Measurements from ENCODE around the gene NOL9. TPM values are rescaled to one million over a fixed set of nuclear protein-coding genes. Genes with fewer than 3 reads are reported as not detected.

NOL9 gene
- total RNA-seq, 1 donor from 2014 or later: 26.8 TPM

DNA sequence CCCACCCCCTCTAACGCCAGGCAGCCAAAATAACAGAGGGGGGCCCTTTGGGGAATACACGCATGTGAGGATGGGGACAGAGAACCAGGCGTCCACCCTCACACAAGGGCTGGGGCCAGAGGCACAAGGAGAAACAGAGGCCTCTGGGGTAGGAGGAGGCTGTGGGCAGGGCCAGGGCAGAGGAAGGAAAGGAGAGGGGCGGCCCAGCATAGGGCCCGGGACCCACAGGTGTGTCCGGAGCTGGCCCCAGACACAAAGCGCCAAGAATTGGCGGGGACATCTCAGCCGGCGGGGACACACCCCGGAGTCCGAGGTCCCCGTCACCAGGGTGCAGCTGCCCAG lies 69.5 kb downstream of the NOL9 start:
- H3K27ac Mint-ChIP-seq (ENCODE audit: unreplicated experiment): no peak overlapping the region

DNA sequence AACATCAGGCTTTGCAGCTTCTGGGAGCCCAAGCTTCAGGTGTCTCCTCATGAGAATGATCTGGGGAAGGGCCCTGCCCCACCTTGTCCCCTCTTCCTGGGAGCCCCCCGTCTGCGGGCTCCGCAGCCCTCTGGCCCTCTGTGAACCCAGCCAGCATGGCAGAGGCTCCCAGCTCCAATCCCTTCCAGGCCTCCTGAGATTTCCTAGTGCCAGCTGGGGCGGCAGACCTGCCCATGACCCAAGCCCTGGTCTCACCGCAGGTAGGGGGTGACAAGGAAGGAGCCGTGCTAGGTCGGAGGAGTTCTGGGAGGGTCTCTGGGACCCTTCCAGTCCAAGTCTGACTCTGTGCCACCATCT lies 70.6 kb downstream of the NOL9 start:
- no peak overlapping the region for H3K27ac Mint-ChIP-seq (ENCODE audit: unreplicated experiment)
- no peaks in the 10 kb centered on the region for H3K9me3 Mint-ChIP-seq (ENCODE audit: unreplicated experiment)
- H3K27ac ChIP-seq (ENCODE audit: low read depth, low read length): no peak overlapping the region

More for the DNA sequence above, 69.5 kb downstream of the NOL9 start:
- Mint-ChIP-seq H3K4me1 (ENCODE audit: low read depth, unreplicated experiment) (peaks cover 2% of the 10 kb centered on the region), H3K9me3 (ENCODE audit: unreplicated experiment) (no peaks in the 10 kb centered on the region), H3K36me3 (ENCODE audit: low read depth, unreplicated experiment) (peaks cover 2% of the 10 kb centered on the region), H3K27me3 (ENCODE audit: low read depth, unreplicated experiment) (no peaks in the 10 kb centered on the region), H3K4me3 (ENCODE audit: unreplicated experiment) (peak overlapping the region; percentile 80)
- no peaks in the 10 kb centered on the region for H3K36me3 ChIP-seq (ENCODE audit: insufficient read depth, low read length)
- H3K27ac ChIP-seq (ENCODE audit: low read depth, low read length): no peak overlapping the region
- H3K27me3 ChIP-seq (ENCODE audit: insufficient read depth, low read length): no peaks in the 10 kb centered on the region
- peak overlapping the region; percentile 92 for H3K4me2 ChIP-seq (ENCODE audit: low read length)
- FAIRE-seq (no peak), DNase-seq (ENCODE audit: low read depth) (no peak)
- peaks cover 72% of the 10 kb centered on the region for H3K79me2 ChIP-seq (ENCODE audit: insufficient read depth, low read length)
- TF ChIP-seq, protein P1, sequence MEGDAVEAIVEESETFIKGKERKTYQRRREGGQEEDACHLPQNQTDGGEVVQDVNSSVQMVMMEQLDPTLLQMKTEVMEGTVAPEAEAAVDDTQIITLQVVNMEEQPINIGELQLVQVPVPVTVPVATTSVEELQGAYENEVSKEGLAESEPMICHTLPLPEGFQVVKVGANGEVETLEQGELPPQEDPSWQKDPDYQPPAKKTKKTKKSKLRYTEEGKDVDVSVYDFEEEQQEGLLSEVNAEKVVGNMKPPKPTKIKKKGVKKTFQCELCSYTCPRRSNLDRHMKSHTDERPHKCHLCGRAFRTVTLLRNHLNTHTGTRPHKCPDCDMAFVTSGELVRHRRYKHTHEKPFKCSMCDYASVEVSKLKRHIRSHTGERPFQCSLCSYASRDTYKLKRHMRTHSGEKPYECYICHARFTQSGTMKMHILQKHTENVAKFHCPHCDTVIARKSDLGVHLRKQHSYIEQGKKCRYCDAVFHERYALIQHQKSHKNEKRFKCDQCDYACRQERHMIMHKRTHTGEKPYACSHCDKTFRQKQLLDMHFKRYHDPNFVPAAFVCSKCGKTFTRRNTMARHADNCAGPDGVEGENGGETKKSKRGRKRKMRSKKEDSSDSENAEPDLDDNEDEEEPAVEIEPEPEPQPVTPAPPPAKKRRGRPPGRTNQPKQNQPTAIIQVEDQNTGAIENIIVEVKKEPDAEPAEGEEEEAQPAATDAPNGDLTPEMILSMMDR (IDR thresholded peaks at IDR 0.05; ENCODE audit: insufficient read depth, low read depth, low read length): no peak
- no peak for TF ChIP-seq EZH2 (IDR thresholded peaks at IDR 0.05; ENCODE audit: insufficient read depth, low read length)
- H4K20me1 ChIP-seq (ENCODE audit: insufficient read depth, low read length): peaks cover 34% of the 10 kb centered on the region
- peak overlapping the region; percentile 80 for H3K9ac ChIP-seq (ENCODE audit: low read length)
- no peaks in the 10 kb centered on the region for H3K9me3 ChIP-seq (ENCODE audit: insufficient read depth, low read depth, low read length)
- peak overlapping the region; percentile 60 for H2AFZ ChIP-seq (ENCODE audit: low read depth, low read length)
- peaks cover 24% of the 10 kb centered on the region for H3K4me1 ChIP-seq (ENCODE audit: insufficient read depth, low read length)
- H3K4me3 ChIP-seq (ENCODE audit: insufficient read depth, low read depth, low read length): peak overlapping the region; percentile 60

More for the DNA sequence above, 70.6 kb downstream of the NOL9 start:
- H3K9me3 ChIP-seq (ENCODE audit: insufficient read depth, low read depth, low read length): no peaks in the 10 kb centered on the region
- H2AFZ ChIP-seq (ENCODE audit: low read depth, low read length): no peak overlapping the region
- DNase-seq (ENCODE audit: low read depth) (no peak), FAIRE-seq (no peak)
- Mint-ChIP-seq H3K4me1 (ENCODE audit: low read depth, unreplicated experiment) (no peaks in the 10 kb centered on the region), H3K36me3 (ENCODE audit: low read depth, unreplicated experiment) (peaks cover 2% of the 10 kb centered on the region), H3K4me3 (ENCODE audit: unreplicated experiment) (peak overlapping the region; percentile 51), H3K27me3 (ENCODE audit: low read depth, unreplicated experiment) (no peaks in the 10 kb centered on the region)
- H3K79me2 ChIP-seq (ENCODE audit: insufficient read depth, low read length): peaks cover 62% of the 10 kb centered on the region
- TF ChIP-seq, protein P1 (IDR thresholded peaks at IDR 0.05; ENCODE audit: insufficient read depth, low read depth, low read length): no peak
- TF ChIP-seq EZH2 (IDR thresholded peaks at IDR 0.05; ENCODE audit: insufficient read depth, low read length): no peak
- no peaks in the 10 kb centered on the region for H3K27me3 ChIP-seq (ENCODE audit: insufficient read depth, low read length)
- no peaks in the 10 kb centered on the region for H3K36me3 ChIP-seq (ENCODE audit: insufficient read depth, low read length)
- H3K4me3 ChIP-seq (ENCODE audit: insufficient read depth, low read depth, low read length): no peak overlapping the region
- no peak overlapping the region for H3K9ac ChIP-seq (ENCODE audit: low read length)
- H3K4me1 ChIP-seq (ENCODE audit: insufficient read depth, low read length): peaks cover 13% of the 10 kb centered on the region
- H4K20me1 ChIP-seq (ENCODE audit: insufficient read depth, low read length): peaks cover 27% of the 10 kb centered on the region
- H3K4me2 ChIP-seq (ENCODE audit: low read length): no peak overlapping the region

All from astrocyte (in vitro differentiated cells and primary cell).